Occipital lobe (tissue), 3 donors: Measurements from ENCODE around the gene TRIML2. TPM values are rescaled to one million over a fixed set of nuclear protein-coding genes. Genes with fewer than 3 reads are reported as not detected.
"Not testable (repeated sequence)": the region's sequence is repeated elsewhere in the genome, so short reads cannot be mapped to it uniquely, and the experiment has no call there.

Experiments used
- DNase-seq: peaks from one replicate; lab custom pipeline; 2025; lab: John Stamatoyannopoulos, UW
- small RNA-seq: library from RNA; depleted of rRNA; stranded (forward); fragments of <200 nt; gene quantifications from one replicate; pipeline ENCODE3, GENCODE V24; 2014
- total RNA-seq: library from RNA; depleted of rRNA; stranded (reverse); fragments of >200 nt; gene quantifications from one replicate; pipeline ENCODE4 v1.2.3, GENCODE V29; 2014

Gene TRIML2
- total RNA-seq, 1 donor from 2014 or later = not detected

- DNase-seq = no peak
Observed at GRCh38 chr4:188107931-188108843, 1.2 kb downstream of the TRIML2 start.

- DNase-seq = no peak
Observed at GRCh38 chr4:188106454-188106853, 2.9 kb downstream of the TRIML2 start.

GRCh38 chr4:188092824-188093223 is 16.6 kb downstream of the TRIML2 start:
- no peak for DNase-seq

GRCh38 chr4:188086858-188087257 is 22.5 kb downstream of the TRIML2 start:
- no peak for DNase-seq

- DNase-seq = no peak
Observed at GRCh38 chr4:188082796-188083195, 26.6 kb downstream of the TRIML2 start.

- DNase-seq = no peak
Observed at GRCh38 chr4:188078116-188078515, 31.3 kb downstream of the TRIML2 start.

GRCh38 chr4:188076169-188076568 is 33.2 kb downstream of the TRIML2 start:
- DNase-seq = no peak

GRCh38 chr4:188061083-188061482 is 48.3 kb downstream of the TRIML2 start:
- DNase-seq = no peak

- no peak for DNase-seq
Observed at GRCh38 chr4:188053302-188053701, 56.1 kb downstream of the TRIML2 start.

GRCh38 chr4:188046657-188047056 is 62.7 kb downstream of the TRIML2 start:
- DNase-seq = no peak

- DNase-seq = not testable (repeated sequence)
Observed at GRCh38 chr4:188045461-188045860, 63.9 kb downstream of the TRIML2 start.

GRCh38 chr4:188043154-188043553 is 66.2 kb downstream of the TRIML2 start:
- DNase-seq = no peak

GRCh38 chr4:188042191-188042590 is 67.2 kb downstream of the TRIML2 start:
- no peak for DNase-seq

GRCh38 chr4:188041721-188042120 is 67.7 kb downstream of the TRIML2 start:
- no peak for DNase-seq

Small RNA genes lying within 50 kb of the gene (small RNA-seq; reads per million reads assigned to genes)
- not detected for gene RNU6-173P

Other genes starting within 250 kb of the TRIML2 start
- not detected for gene ZFP42, start 113.8 kb downstream of the TRIML2 start, total RNA-seq
- not detected for gene TRIML1, start 29.8 kb upstream of the TRIML2 start, total RNA-seq